HG02943 (cell line): ENCODE data around the gene CTTNBP2.

Experiments used
- ATAC-seq: cut with Tn5 transposase; IDR thresholded peaks from one replicate; pipeline ENCODE4 v1.9.1; 2021; ENCODE audit warnings: mild to moderate bottlenecking, low read depth, moderate library complexity; ENCODE audit not compliant: unreplicated experiment

The CTTNBP2 gene

GRCh38 chr7:117692338-117692737, 180.9 kb downstream of the CTTNBP2 start:
- ATAC-seq, result no peak

GRCh38 chr7:117690147-117690546, 183.1 kb downstream of the CTTNBP2 start:
- ATAC-seq, result no peak

DNA sequence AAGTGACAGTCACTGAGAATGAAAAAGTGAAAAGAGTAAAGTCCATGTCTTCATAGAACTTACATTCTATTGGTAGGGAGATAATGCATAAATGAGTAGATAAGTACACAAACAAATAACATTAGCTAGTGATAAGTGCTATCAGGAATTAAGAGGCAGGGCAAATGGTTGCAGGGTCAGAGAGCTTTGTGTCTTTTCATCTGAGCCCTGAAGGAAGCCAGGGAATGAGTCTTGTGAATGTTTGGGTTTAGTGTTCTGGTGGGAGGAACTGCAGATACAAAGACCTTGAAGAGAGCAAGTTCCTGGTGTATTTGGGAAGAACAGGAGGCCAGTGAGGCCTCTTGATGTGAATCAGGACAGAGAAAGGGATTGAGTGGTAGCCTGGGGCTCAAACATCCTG, 183.8 kb downstream of the CTTNBP2 start:
- ATAC-seq, result no peak

- ATAC-seq, result no peak
Observed at GRCh38 chr7:117688126-117688525, 185.1 kb downstream of the CTTNBP2 start.

DNA sequence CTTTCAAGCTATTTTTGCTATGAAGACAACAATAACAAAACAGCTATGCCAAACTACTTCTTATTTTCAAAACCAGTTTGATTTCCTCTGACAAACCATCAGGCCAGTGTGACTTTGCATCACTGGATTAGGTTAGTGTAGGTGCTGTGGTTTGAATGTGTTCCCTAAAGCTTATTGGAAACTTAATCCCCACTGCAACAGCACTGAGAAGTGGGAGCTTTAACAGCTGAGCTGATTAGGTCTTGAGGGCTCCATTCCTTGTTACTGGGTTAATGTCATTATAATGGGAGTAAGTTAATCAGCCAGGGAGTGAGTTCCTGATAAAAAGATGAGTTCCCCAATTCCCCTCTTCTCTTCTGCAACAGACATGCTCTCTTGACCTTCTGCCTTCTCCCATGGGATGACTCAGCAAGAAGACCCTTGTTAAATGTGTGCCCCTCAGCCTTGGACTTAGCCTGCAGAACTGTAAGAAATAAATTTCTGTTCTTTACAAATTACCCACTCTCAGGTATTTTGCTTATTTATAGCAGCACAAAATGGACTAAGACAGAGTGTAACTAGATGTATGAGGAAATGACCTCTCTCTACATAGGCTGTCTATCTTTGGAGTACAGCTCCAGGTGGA, 186.8 kb downstream of the CTTNBP2 start:
- ATAC-seq, result no peak

- no peak for ATAC-seq
Observed at GRCh38 chr7:117685795-117686194, 187.4 kb downstream of the CTTNBP2 start.

DNA sequence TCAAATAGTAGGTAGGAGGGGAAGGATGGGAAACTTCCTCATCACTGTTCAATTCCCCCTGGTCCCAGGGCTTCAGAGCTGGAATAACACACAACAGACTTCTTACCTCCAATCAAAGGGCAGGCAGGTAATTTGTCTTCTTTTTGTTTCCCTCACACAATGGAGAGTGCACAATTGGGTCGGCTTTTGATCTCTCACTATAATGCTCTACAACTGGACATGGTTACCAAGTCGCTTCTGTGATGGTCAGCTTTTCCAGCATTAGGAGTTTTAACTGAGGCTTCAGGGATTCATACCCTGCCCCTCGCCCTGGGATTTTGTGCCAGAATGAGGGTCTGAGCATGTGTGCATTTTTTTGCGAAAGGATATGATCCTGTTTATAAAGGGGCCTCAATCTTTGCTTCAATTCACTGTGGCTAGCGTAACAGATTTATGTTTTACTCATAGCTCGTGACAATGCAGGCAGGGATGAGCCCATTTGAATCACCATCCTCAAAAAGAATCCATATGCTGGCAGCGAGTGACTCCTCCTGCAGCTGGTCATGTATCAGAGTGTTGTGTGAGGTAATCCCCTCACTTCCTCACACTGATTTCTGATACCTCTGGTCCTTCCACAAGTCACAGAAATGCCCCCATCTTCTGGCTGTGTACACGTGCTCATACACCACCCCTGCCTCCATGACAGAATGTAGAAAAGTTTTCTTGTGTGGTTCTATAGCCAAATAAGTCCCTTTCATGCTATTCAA, 189.6 kb downstream of the CTTNBP2 start:
- ATAC-seq, result no peak

DNA sequence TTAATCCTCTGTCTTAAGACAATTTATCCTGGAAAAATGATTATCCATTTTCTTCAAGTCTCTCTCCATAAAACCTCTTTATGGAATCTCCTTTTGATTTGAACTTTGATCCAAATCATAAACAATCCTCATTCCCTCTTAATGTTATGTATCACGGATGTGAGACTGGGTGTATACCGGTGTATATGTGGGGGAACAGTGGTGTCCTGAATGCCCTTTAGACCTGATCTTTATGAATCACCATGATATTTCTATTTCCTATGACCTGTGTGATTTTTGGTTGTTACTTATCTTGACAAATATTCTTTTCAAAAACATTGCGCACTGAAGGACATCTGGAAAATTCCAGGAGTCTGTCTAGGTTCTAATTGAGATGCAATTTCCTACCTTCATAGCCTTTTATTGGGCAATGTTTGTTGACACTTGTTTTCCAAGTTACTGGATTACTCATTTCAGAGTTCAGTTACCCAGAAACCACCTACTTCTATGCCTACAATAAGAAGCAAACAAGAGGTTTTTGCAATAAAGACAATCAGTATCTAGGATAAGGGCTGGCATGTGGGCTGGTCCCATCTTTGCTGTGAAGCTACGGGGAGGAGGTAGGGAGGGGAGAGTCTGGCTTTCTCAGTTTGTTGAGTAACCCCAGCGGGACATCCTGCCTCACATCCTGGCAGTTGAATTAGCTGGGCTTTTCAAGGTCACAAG, 190.4 kb downstream of the CTTNBP2 start:
- ATAC-seq, result no peak

GRCh38 chr7:117679120-117679519, 194.1 kb downstream of the CTTNBP2 start:
- ATAC-seq, result no peak

- no peak for ATAC-seq
Observed at GRCh38 chr7:117675497-117676435, 197.5 kb downstream of the CTTNBP2 start.

DNA sequence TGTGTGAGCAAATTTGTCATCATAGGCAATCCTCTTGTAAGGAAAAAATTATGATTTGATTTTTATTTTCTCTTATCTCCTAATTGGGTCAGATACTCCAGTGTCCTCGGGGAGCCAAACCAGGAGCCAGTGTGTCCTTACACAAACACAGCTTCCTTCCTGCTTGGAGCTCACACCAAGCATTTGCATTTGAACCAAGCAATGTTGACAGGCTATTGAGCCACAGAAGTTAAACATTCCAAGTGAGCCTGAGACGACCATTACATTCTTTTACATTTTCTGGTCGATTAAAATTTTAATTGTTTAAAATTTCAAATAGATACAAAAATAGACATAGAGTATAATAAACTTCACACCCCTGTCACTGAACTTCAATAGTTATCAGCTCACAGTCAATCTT, 198.6 kb downstream of the CTTNBP2 start:
- no peak for ATAC-seq

- ATAC-seq, result no peak
Observed at GRCh38 chr7:117673839-117674238, 199.4 kb downstream of the CTTNBP2 start.

DNA sequence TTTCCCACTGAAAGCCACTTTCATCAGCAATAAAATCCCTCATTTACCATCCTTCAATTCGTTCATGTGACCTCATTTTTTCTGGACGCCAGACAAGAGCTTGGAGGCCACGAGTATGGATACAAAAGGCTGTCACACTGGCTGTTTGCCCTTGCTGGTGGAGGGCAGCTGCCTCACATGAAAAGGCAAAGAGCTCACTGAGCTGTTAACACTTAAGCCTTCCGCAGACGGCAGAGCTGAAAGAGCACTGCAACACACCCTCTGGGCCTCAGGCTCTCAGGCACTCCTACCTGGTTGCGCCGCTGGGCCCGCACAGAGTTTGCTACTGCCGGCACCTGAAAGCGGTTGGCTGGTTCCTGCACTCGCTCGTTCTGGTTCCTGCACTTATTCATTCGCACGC, 199.9 kb downstream of the CTTNBP2 start:
- ATAC-seq, result no peak

DNA sequence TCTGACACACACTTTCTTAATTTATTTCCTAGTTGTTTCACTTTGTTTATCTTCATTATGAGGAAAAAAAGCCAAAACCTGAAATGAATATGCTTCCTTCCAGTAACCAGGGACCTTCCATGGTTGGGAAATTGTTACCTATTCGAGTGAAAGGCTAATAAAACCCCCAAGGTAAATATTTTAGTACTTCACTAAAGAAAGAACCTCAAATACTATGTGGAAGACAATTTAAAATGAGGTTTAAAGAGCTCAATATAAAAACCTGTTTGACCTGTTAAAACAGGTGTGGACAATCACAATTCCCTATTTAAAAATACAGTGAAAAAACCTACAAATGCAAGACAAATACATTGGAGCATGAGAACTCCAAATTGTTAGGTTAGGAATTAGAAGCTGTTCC, 200.8 kb downstream of the CTTNBP2 start:
- ATAC-seq, result no peak

DNA sequence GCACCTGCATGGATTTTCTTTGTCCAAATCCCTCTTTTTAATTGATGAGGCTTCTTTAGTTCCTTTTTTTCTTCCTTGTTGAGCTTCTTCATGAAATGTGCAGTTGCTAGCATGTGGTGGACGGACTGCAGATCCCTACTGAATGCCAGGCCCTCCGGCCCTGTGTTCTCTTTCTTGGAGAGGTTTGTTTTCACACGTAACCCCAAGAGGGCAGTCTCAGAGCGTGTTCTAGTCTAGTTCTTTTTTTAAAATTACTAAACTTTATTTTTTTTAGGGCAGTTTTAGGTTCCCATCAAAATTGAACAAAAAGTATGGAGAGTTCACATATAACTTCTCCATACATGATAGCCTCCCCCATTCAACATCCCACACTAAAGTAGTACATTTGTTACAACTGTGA, 203.4 kb downstream of the CTTNBP2 start:
- no peak for ATAC-seq

DNA sequence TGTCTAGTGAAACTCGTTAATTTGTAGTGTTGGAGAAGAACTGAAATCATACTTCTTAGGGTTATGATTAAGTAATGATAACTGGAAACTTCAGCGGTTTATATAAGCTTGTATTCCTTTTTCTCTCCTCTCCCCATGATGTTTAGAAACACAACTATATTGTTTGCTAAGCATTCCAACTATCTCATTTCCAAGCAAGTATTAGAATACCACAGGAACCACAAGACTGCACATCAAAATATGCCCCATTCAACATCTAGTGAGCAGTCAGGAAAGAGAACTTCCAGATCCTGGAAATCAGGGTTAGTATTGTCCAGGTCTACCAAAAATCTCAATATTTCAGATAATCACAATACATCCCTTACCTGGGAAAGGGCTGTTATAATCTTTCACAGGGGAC, 205.8 kb downstream of the CTTNBP2 start:
- ATAC-seq, result no peak

- no peak for ATAC-seq
Observed at GRCh38 chr7:117666689-117667088, 206.6 kb downstream of the CTTNBP2 start.

GRCh38 chr7:117666031-117666430, 207.2 kb downstream of the CTTNBP2 start:
- ATAC-seq, result no peak

GRCh38 chr7:117665368-117665767, 207.9 kb downstream of the CTTNBP2 start:
- no peak for ATAC-seq

- ATAC-seq, result no peak
Observed at GRCh38 chr7:117664047-117664446, 209.2 kb downstream of the CTTNBP2 start.

- no peak for ATAC-seq
Observed at GRCh38 chr7:117661328-117661727, 211.9 kb downstream of the CTTNBP2 start.
